WERI-Rb-1 (cell line): ENCODE measurements around the gene NPAS2.

Experiments
- DNase-seq: peaks from one replicate; pipeline ENCODE4 v3.0.0-alpha.2; 2020
- H3K27ac ChIP-seq: fragments of 250-450 bp; sonication (Bioruptor Pico); 2 replicates; pipeline ENCODE4 v1.5.1; 2020; ENCODE audit warnings: mild to moderate bottlenecking, moderate library complexity
- H3K27me3 ChIP-seq: fragments of 250-450 bp; sonication (Bioruptor Pico); 2 replicates; pipeline ENCODE4 v1.5.1; 2021; ENCODE audit warnings: mild to moderate bottlenecking, low read depth, moderate library complexity; ENCODE audit not compliant: insufficient read depth, severe bottlenecking
- H3K36me3 ChIP-seq: fragments of 250-450 bp; sonication (Bioruptor Pico); 2 replicates; pipeline ENCODE4 v1.5.1; 2020; ENCODE audit warnings: mild to moderate bottlenecking, moderate library complexity
- H3K4me3 ChIP-seq: 2 replicates; pipeline ENCODE4 v1.5.1; 2011; ENCODE audit warnings: low read depth, mild to moderate bottlenecking, control low read depth, low read length
- H3K9me3 ChIP-seq: fragments of 250-450 bp; sonication (Bioruptor Pico); 2 replicates; pipeline ENCODE4 v1.5.1; 2021; ENCODE audit warnings: mild to moderate bottlenecking, moderate library complexity; ENCODE audit not compliant: severe bottlenecking
- CTCF ChIP-seq: IDR thresholded peaks from 2 replicates; pipeline ENCODE4 v1.5.1; 2011; ENCODE audit warnings: low read depth, mild to moderate bottlenecking, control low read depth, inconsistent platforms, low read length

NPAS2 gene

GRCh38 chr2:100981011-100981410 is 161.1 kb downstream of the NPAS2 start:
- no peak for DNase-seq
- no peak for TF ChIP-seq CTCF
- H3K27ac ChIP-seq: no peak overlapping the region
- H3K36me3 ChIP-seq: no peaks in the 10 kb centered on the region
- no peaks in the 10 kb centered on the region for H3K9me3 ChIP-seq
- H3K4me3 ChIP-seq: no peak overlapping the region
- no peaks in the 10 kb centered on the region for H3K27me3 ChIP-seq

GRCh38 chr2:100982431-100982861 is 162.5 kb downstream of the NPAS2 start:
- no peaks in the 10 kb centered on the region for H3K27me3 ChIP-seq
- DNase-seq: no peak
- peak; percentile 35; the same call in 1 of the 2 replicates for TF ChIP-seq CTCF
- no peaks in the 10 kb centered on the region for H3K36me3 ChIP-seq
- no peak overlapping the region for H3K4me3 ChIP-seq
- no peak overlapping the region for H3K27ac ChIP-seq
- H3K9me3 ChIP-seq: no peaks in the 10 kb centered on the region

- no peak for TF ChIP-seq CTCF
- Histone ChIP-seq H3K27me3 (no peaks in the 10 kb centered on the region), H3K27ac (no peak overlapping the region), H3K4me3 (no peak overlapping the region), H3K36me3 (no peaks in the 10 kb centered on the region), H3K9me3 (no peaks in the 10 kb centered on the region)
- DNase-seq: no peak
Measured at GRCh38 chr2:100983201-100983600, 163.3 kb downstream of the NPAS2 start.

- H3K9me3 ChIP-seq: no peaks in the 10 kb centered on the region
- DNase-seq: no peak
Measured at GRCh38 chr2:100983684-100984310, 163.9 kb downstream of the NPAS2 start.

GRCh38 chr2:100984892-100985307 is 165.0 kb downstream of the NPAS2 start:
- Histone ChIP-seq H3K4me3 (no peak overlapping the region), H3K36me3 (no peaks in the 10 kb centered on the region), H3K27me3 (no peaks in the 10 kb centered on the region), H3K9me3 (no peaks in the 10 kb centered on the region), H3K27ac (no peak overlapping the region)
- DNase-seq: peak; percentile 79
- TF ChIP-seq CTCF: peak; percentile 95

More at GRCh38 chr2:100983684-100984310, 163.9 kb downstream of the NPAS2 start:
- Histone ChIP-seq H3K4me3 (no peak overlapping the region), H3K36me3 (no peaks in the 10 kb centered on the region), H3K27ac (no peak overlapping the region), H3K27me3 (no peaks in the 10 kb centered on the region)
- TF ChIP-seq CTCF: no peak

- H3K4me3 ChIP-seq: no peak overlapping the region
- H3K27ac ChIP-seq: no peak overlapping the region
- no peaks in the 10 kb centered on the region for H3K27me3 ChIP-seq
- H3K9me3 ChIP-seq: no peaks in the 10 kb centered on the region
- no peak for TF ChIP-seq CTCF
- DNase-seq: no peak
- no peaks in the 10 kb centered on the region for H3K36me3 ChIP-seq
Measured at GRCh38 chr2:100986157-100986556, 166.2 kb downstream of the NPAS2 start.
